ENCODE data around the gene SLX4IP. TPM values are rescaled to one million over a fixed set of nuclear protein-coding genes. Genes with fewer than 3 reads are reported as not detected.

Gene SLX4IP
- total and polyA plus RNA-seq, 7 donors, result 0.20 to 1.9 (median 0.86) TPM

DNA sequence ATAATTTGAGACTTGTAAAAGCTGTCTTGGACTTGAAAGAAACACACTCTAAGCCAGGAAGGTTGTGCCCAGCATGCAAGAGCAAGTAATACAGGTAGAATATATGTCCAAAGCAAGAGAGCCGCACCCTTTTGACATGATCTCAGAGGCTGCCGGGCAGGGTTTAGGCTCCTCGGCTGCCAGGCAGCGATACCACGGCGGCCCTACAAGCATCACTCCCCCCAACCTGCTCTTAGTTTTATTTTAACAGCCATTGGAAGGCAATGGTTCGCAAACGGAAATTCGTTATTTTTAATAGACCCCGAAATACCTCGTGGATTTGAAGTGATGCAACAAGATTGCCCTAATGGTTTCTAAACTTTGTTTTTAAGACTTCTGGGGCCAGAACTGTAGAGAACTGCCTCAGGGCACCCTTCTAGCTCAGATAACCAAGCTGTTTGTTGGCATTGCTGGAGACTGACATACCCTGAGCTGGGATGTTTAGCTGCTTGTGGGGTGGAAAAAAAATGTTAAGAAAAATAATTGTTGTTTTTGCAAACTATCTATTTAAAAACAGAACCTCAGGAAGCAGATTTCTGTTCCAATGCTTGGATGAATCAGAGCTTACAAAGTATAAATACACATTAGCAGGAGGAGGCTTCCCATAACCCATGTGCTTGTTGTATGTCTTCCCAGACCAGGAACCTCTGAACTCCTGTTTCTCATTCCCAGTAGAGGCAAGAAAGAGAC lies 199.7 kb downstream of the SLX4IP start:
- ATAC-seq (no peak), DNase-seq (no peak)
- Histone ChIP-seq H3K27me3 (ENCODE audit: insufficient read depth in 3 of 3, low read length in 2 of 3) (no peaks in the 10 kb centered on the region), H3K9me3 (no peaks in the 10 kb centered on the region), H3K27ac (peak overlapping the region; percentile 38), H3K4me1 (peaks cover 8% of the 10 kb centered on the region), H3K36me3 (ENCODE audit: insufficient read depth in 1 of 2, low read depth in 1 of 2) (peaks cover 0 to 12% of the 10 kb centered on the region in 2 donors), H3K4me3 (no peak overlapping the region)
- TF ChIP-seq, protein P1, sequence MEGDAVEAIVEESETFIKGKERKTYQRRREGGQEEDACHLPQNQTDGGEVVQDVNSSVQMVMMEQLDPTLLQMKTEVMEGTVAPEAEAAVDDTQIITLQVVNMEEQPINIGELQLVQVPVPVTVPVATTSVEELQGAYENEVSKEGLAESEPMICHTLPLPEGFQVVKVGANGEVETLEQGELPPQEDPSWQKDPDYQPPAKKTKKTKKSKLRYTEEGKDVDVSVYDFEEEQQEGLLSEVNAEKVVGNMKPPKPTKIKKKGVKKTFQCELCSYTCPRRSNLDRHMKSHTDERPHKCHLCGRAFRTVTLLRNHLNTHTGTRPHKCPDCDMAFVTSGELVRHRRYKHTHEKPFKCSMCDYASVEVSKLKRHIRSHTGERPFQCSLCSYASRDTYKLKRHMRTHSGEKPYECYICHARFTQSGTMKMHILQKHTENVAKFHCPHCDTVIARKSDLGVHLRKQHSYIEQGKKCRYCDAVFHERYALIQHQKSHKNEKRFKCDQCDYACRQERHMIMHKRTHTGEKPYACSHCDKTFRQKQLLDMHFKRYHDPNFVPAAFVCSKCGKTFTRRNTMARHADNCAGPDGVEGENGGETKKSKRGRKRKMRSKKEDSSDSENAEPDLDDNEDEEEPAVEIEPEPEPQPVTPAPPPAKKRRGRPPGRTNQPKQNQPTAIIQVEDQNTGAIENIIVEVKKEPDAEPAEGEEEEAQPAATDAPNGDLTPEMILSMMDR (IDR thresholded peaks at IDR 0.05), result no peak
- intact Hi-C loops (cut with DNase I), result no loop called here
- WGBS, 3 donors, result 84 to 91% (median 85%) methylated on average over 11 of the region's 11 CpGs

DNA sequence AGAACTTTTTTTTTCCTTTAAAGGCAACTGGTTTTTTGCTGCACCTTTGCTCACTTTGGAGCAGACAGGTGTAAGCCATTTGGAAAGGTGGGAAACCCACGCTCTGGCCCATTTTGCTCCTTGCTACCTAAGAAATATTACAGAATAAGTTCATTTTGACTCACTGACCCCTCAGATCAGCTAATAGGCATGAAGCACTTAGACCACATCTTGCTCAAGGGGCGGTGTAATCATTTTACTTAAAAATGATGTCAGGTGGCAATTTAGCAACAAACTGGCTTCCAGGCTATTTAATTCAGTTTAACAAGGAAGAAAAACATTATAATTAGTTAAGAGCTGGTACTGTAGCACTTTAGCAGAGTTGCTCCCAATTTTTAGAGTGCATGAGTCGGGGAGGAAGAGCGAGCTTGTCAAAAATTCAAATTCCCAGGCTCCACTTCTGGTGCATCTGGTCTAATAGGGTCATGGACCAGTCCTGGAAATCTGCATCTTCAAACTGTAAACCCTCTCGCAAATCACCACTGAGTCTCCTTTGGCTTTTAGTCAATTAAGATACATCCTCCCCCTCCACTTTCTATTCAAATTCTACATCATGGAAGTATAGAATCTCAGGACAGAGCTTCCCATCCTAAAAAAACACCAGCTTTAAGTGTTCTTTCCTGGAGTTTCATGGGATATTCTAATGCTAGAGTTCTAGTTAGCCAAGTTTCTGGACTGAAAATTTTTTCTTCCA lies 200.5 kb downstream of the SLX4IP start:
- WGBS, 3 donors, result 84 to 93% (median 88%) methylated on average over 5 of the region's 5 CpGs
- intact Hi-C loops (cut with DNase I), result no loop called here

GRCh38 chr20:10636326-10636818 lies 201.3 kb downstream of the SLX4IP start:
- TF ChIP-seq, protein P1 (IDR thresholded peaks at IDR 0.05), result no peak
- Histone ChIP-seq H3K4me3 (no peak overlapping the region), H3K9me3 (no peaks in the 10 kb centered on the region), H3K27me3 (ENCODE audit: insufficient read depth in 3 of 3, low read length in 2 of 3) (no peaks in the 10 kb centered on the region), H3K4me1 (peaks cover 19% of the 10 kb centered on the region), H3K27ac (peak overlapping the region; percentile 38), H3K36me3 (ENCODE audit: insufficient read depth in 1 of 2, low read depth in 1 of 2) (peaks cover 0 to 27% of the 10 kb centered on the region in 2 donors)
- ATAC-seq (peak; percentile 26 to 60 (median 46)), DNase-seq (no peak)
- 35 to 52% (median 41%) methylated on average over 5 of the region's 5 CpGs for WGBS, 3 donors
- intact Hi-C loops (cut with DNase I), result no loop called here

More for the DNA sequence above, 200.5 kb downstream of the SLX4IP start:
- DNase-seq (no peak), ATAC-seq (no peak)
- Histone ChIP-seq H3K9me3 (no peaks in the 10 kb centered on the region), H3K27me3 (ENCODE audit: insufficient read depth in 3 of 3, low read length in 2 of 3) (no peaks in the 10 kb centered on the region), H3K27ac (peak overlapping the region; percentile 38), H3K36me3 (ENCODE audit: insufficient read depth in 1 of 2, low read depth in 1 of 2) (peaks cover 0 to 20% of the 10 kb centered on the region in 2 donors), H3K4me3 (no peak overlapping the region), H3K4me1 (peaks cover 16% of the 10 kb centered on the region)
- TF ChIP-seq, protein P1 (IDR thresholded peaks at IDR 0.05), result no peak

DNA sequence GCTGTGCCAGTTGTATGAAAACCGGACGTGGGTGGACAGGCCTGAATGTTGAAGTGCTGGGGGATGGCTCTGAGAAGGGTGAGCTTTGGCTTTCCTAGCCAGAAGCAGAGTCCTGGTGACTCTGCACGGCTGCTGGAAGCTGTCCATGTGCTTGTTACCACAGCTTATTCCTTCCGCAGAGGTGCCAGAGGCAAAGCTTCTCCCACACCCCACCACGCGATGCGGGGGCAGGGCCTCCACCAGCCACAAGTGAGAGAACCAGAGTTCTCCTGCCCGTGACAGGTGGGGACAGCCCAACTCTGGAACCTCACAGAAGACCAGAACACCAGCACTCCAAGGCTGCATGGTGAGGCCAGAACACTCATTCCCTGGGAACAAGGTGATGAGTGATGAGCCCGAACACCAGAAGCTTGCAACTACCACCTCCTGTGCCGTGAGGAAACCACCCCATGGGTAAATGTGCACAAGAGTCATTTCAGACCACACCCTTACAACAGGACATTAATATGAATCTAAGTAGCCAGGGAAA lies 202.0 kb downstream of the SLX4IP start:
- Histone ChIP-seq H3K36me3 (ENCODE audit: insufficient read depth in 1 of 2, low read depth in 1 of 2) (peaks cover 0 to 35% of the 10 kb centered on the region in 2 donors), H3K9me3 (no peaks in the 10 kb centered on the region), H3K4me1 (peaks cover 19% of the 10 kb centered on the region), H3K27ac (peak overlapping the region; percentile 48), H3K4me3 (no peak overlapping the region), H3K27me3 (ENCODE audit: insufficient read depth in 3 of 3, low read length in 2 of 3) (no peaks in the 10 kb centered on the region)
- TF ChIP-seq, protein P1 (IDR thresholded peaks at IDR 0.05), result no peak
- peak in 3 of 4 donors; percentile 36 to 50 (median 48) for ATAC-seq
- 48 to 66% (median 54%) methylated on average over 10 of the region's 10 CpGs for WGBS, 3 donors
- intact Hi-C loops (cut with DNase I), result no loop called here
- DNase-seq, result peak; percentile 55 to 70
